Retina (tissue), 1 donor: ENCODE measurements around the gene CXCL1.
"Not testable (repeated sequence)": the region's sequence is repeated elsewhere in the genome, so short reads cannot be mapped to it uniquely, and the experiment has no call there.

ENCODE experiments used
- DNase-seq: peaks from one replicate; pipeline ENCODE4 v3.0.0-alpha.2; 2016

CXCL1 gene

DNA sequence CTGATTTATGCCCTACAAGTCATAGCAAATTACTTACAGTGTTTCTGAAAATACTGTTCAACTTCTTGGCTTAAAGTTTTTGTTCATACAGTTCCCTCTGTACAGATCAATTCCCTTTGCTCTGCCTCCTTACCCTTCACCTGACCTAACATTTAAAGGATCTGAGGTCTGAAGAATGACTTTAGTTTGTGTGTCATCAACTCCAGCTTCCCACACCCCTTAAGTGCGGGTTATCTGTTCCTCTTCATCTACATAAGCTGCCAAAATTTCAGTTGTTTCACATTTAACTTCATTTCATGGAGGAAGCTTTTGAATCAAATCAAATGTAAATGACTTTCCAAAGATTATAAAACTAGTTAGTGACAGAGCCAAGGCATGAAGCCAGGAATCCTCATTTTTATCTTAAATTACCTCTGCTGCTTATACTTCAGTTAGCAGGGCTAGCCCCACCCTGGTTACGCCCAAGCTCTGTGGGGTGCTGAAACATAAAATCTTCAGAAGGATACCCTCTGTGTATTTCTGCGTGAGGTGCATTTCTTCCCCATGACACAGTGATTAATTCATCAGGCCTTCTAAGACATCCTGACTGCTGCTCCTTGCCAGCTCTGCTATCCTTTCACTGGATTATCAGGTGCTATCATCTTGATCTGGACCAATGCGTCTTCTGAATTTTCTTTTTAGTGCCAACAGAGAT is 16.5 kb downstream of the CXCL1 start:
- no peak for DNase-seq

DNA sequence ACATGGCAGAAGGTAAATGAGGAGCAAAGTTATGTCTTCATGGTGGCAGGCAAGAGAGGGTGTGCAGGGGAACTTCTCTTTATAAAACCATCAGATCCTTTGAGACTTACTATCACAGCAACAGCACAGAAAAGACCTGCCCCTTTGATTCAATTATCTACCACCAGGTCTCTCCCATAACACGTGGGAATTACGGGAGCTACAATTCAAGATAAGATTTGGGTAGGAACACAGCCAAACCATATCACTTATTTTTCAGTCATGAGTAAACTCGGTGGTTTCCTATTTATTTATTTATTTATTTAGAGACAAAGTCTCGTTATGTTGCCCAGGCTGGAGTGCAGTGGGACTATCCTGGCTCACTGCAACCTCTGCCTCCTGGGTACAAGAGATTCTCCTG is 22.1 kb downstream of the CXCL1 start:
- DNase-seq = no peak

DNA sequence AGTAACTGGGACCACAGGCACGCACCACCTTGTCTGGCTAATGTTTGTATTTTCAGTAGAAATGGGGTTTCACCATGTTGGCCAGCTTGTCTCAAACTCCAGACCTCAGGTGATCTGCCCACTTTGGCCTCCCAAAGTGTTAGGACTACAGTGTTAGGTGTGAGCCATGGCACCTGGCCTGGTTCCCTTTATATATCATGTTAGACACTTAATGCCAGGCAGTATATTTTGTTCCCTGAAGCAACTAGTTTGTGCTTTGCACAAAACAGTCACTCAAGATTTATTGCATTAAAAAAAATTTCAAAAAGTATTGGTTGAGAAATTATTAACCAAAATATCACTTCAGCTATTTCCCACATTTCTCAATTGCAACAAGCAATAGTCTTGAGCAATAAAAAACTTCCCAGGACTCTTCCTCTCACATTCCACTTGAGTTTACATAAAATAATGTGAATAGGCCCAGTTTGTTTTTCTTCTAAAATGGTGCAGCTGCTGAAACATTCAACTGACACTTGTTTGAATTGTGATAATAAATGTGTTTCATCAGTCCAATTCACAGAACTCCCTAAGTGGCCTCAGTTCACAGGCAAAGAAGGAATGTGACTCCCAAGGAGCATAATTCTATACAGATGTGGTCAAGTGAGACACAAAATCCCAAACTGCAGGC is 22.7 kb downstream of the CXCL1 start:
- DNase-seq = no peak

DNA sequence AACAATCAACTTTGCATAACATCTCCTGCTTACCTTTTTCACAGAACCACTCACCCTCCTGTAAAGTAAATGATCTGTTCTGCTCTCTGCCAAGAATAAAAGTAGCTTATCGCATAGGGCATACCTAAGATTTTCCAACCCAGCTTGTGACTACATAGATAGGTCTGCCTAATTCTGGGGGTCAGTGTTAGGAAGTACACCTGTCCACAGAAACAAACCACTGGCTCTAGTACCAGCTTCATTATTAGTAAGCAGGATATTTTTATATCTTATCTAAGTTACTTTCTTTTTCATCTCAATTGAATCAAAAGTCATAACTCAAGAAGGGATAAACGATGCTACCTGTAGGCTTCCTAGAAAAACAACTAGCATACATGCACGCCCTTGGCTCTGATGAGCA is 23.8 kb downstream of the CXCL1 start:
- DNase-seq = no peak

DNA sequence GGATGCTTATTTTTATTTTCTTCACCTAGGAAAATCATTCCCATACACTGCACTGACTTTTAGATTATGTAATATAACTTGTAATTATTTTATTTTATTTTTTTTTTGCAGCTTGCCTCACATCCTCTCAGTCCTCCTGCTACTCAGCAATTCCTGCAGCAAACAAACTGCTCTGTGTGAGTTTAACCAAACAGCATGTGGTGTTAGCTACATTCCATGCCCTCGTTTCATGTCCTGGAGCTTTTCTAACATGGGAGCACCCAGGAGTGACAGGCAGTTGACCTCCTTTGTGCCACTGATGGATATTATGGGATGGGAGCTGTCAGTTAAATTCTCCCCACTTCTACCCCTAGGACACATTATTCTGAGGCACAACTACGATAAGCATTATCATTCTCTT is 24.8 kb downstream of the CXCL1 start:
- DNase-seq = no peak

DNA sequence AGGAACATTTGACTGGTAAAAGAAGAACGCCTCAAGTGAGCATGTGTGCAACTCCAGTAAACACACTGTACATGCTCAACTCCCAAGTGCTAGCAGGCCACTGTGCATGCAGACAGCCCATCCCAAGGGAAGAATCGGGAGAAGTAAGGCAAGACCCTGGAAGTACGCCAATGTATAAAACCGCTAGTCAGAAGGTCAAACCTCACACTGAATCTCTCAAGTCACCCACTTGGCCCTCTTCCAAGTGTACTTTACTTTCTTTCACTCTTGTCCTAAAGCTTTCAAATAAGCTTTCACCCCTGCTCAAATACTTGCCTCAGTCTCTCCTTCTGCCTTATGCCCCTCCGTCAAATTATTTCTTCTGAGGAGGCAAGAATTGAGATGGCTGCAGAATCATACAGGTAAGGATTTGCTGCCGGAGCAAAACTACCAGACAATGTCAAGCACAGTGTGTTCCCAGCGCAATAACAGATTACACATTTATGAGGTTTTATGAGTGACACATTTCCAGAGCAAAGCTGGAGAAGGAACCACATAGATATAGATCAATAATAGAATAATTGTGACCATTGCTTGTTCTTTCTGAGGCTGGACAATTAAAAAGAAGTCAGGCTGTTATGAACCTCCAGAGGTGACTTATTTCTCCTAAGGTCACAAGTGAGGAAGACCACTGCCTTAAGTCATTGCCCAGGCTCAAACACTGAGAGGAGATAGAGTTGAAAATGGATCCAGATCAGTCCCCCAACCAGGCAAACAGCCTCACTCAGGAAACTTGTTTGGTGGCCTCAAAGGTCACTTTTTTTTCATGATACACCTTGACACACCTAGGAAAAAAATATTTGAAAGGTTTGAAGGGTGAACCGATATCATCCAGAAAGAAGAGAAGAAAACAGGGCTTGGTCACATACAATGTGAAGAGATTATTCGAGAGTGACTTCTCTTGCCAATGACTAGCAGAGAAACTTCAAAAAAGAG is 26.3 kb downstream of the CXCL1 start:
- no peak for DNase-seq

DNA sequence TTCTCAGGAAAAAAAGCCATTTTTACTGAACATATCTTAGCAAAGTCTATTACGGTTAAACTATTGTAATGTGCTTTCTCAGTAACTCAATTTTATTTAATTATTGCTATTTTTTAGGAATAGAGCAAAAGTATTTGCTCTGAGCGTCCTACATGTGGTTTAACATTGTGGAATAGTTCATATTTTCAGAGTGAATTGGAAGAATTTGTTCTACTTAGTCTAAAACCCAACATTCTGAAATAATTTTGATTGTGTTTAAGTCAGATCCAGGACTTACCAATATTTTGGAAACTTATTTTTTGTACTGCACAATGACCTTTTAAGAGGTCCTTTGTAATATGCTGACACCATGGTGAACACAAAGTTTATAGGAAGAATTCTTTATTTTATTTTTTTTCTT is 27.2 kb downstream of the CXCL1 start:
- no peak for DNase-seq

DNA sequence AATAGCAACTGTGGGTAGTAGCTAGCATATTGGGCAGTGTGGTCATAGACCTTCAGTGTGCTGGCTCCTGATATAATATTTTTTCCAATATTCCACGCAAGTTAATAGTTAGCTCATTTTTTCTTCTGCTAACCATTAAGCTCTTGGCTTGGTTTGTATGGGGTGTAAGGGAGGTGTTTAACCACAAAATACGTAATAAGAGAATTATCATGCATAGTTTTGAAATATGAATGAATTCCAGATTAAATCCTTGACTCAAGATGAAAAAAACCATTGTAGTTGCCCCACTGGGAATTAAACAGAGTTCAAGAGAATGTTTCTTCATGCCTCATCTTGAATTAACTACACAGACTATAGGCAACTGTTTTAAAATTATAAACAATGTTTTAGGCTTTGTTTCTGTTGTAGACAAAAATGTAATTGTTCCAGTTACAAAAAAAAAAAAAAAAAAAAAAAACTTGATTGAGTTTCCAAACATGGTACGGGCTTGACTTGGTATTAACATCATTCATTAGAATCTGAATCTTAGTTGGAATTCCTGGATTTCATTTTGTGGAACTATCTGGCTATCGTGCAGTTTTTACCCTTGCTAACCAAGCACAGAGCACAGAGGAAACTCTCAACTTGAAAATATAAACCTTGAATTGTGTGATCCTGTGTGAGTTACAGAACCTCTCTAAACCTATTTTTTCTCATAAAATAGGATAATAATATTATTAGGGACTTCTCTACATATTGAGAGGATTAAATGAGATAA is 28.4 kb downstream of the CXCL1 start:
- DNase-seq = no peak

DNA sequence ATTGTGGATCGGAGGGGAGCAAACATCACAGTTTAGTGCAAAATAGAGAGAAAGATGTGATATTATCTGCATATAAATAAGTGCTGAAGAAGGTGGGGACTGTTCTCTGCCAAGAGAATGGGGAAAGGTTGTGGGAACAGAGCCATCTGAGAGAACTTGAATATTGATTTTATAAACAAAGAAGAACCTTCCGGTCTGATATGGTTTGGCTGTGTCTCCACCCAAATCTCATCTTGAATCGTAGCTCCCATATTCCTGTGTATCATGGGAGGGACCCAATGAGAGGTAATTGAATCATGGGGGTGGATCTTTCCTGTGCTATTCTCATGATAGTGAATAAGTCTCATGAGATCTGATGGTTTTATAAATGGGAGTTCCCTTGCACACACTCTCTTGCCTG is 30.1 kb downstream of the CXCL1 start:
- DNase-seq = not testable (repeated sequence)

DNA sequence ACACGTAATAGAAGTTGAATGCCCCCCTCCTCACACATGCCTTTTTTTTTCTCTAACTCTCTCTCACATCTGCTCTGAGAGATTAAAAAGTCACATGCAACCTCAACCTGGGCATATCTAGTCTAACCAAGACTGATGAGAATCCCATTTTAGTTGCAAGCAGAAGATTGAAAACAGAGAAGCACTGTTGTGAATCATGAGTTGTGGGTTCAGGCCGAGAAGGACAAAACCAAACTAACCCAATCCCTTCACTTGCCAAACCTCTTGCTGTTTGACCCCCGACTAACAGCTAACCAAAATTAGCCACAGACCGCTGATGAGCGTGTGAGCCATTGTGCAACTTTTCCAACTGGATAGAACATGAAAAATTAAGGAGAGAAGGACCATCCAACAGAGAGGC is 31.8 kb downstream of the CXCL1 start:
- no peak for DNase-seq

DNA sequence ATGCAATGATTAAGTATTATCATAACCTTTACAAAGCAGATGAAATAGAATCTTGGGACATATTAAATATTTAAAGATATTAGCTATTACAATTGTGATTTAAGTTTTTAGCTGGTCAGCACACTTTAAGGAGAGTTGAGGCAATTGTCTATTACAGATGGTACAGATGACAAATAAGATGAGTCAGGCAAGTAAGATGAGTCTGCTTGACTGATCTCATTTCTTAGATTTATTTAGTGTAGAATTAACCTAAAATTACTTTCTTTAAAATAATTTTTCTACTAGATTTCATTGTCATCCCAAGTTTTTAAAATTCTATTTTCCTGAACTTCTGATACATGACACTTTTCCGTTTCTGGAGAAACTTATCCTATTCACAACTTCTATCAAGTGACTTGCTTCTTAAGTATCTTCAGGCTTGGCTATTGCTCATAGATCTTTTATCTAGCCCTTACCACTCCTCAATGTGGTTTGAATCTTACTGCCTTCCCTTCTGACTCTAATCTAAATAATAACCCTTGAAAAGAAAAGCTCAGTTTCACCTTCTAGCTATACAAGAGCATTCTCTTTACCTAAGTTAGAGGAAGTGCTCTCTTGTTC is 32.9 kb downstream of the CXCL1 start:
- no peak for DNase-seq

DNA sequence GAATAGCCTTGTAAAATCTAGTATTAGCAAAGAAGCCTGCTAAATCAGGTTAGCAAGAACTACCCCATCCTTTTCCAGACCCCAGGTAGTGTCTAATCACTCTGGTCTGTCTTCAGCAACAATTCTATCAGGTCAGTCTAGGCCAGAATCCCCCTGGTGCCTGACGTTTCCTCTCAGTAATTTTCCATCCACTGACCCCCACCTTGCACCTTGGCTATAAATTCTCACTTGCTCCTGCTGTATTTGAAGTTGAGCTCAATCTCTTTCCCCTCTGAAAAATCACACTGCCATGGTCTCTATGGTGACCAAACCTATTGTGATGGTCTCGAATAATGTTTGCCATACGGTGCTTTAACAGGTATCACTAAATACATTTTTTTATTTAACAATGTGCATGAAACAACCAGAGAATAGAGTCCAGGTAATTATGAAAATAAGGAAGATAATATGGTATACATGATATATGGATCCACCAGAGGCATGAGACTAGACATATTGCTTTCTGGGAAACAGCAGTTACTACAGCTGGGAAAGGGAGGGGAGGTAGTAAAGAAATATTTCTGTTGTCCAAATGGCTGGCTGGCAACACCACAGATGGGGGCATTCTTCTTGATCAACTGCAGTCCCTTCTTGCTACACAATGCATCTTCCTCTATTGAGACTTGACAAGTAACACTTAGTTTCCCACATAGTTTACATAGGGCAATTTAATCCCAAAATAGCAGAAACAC is 33.8 kb downstream of the CXCL1 start:
- no peak for DNase-seq

DNA sequence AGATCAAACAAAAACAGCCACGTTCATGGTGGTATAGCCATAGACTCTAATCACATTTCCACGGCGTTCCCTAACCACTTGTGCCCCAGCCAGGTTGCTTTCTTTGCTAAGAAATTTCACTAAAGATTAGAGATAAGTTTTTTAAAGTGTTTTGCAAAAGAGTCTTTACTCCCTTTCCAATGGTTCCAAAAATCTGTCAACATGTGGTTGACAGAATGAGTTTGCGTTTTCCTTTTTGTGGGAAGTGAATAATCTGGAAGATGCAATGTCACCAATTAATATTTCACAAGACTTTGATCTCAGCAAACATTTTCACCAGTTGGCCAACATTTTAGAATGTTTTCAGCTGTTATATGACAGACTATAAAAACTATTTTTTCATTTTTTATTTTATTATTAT is 35.3 kb downstream of the CXCL1 start:
- no peak for DNase-seq

DNA sequence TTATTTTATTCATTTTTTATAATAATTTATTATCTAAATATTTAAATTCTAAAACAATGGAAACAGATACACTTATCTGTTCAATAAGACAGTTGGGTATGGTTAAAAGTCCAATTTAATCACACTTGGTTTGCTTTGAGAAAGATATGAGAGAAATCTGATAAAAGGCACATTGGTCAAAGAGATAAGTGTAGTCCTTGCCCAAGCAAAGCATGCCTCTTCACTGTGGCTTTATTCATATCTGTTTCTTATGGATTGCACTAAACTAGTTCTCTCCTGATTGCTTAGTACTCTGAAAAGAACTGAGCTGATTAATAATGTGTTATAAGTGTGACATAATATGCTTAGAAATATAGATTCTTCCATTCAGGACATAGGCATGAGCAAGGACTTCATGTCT is 39.8 kb downstream of the CXCL1 start:
- no peak for DNase-seq

DNA sequence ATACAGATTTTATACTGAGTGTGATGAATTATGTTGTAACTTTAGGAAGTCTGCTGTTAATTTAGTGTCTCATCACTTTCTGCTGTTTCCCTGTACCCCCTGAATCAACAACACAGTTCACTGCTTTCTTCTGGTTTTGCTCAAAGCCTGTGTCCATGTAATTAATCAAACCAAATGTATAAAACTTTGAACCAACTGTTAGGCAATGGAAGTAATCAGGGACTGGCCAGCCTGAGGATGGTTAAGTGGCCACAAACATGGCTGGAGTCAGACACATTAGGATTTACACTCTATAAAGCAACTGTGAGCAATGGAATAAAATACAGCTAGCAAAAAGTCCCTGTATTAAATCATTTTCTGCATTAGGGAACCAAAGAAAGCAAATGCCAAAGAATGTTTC is 42.6 kb downstream of the CXCL1 start:
- DNase-seq = no peak

DNA sequence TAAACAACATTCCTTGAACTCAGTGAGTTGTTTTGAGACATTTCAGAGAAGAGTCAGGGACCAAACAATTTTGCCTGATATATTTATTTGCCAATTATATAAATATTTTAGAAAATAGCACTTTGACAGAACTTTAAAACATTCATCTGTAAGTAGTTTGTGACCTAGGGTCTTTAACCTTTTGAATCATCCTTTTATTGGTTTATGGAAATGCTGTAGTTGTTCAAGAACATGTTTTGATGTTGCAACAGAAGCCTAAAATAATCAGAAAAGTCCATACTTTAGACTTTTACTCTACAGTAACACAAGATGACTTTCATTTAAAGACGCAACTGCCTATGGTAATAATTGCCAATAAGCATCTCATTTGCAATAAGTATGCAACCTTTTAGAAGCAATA is 43.0 kb downstream of the CXCL1 start:
- no peak for DNase-seq

DNA sequence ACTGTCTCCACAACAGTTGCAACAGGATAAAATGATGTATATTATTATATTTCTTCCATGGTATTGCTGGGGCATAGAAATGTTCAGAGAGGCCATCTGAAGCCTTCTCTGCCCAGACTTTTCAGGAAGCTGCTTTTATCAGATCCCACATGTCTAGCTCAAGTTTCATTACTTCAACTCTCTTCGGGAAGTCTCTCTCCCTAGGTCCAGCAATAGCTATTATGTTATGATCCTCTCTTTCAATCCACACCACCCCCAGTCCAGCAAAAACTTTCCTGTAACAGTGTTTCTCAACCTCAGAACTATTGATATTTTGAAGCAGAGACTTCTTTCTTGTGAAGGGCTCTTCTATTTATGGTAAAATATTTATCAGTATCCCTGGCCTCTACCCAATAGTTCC is 44.9 kb downstream of the CXCL1 start:
- no peak for DNase-seq

DNA sequence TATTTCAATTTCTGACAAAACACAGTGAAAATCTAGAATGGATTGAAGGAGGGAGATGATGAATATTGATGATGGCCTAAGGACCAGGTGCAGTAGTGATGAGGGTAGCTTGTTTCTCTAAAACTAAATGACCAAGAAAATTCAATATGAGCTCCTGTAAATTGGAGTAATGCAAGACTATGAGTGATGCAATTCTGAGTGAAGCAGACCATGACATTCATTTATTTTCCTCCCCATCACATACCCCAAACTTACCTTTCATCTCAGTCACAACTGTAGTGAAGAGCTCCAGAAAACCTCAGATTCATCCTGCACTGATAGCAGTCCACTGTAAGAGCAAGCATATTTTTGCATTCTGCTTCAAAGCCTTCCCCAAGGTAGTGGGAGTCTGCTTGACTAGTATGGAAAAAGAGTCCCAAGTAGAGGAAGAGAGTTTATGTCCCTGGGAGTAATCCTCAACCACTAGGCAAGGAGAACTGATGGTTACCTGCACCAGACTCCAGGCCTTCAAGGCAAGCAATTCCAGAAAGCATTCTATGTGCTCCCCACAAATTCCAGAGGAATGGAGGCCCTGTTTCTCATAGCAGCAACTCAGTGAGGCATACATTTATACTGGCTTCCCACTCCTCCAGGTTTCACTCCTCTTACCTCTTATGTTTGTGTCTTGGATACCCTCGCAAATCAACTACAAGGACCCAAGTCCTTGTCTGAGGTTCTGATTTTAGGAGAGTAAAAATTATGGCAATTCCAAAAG is 47.2 kb downstream of the CXCL1 start:
- DNase-seq = no peak

DNA sequence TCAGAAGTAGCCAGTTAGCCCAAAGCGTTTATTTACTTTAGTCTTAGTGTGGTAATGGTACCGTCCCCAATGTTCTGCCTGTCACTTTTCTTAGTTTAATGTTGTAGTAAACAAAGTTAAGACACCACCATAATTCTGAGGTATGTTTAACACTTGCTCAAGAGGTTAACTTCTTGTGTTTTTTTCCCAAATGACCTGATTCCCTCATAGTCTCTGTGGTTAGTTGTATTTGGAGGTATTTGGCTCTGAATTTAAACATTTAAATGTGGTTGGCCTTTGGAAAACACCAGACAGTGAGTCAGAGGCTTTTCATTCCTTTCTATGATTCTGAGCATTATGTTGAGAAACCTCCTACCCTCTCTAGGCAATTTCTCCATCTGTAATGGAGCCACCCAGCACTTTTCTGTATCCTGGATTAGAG is 47.9 kb downstream of the CXCL1 start:
- DNase-seq = no peak

DNA sequence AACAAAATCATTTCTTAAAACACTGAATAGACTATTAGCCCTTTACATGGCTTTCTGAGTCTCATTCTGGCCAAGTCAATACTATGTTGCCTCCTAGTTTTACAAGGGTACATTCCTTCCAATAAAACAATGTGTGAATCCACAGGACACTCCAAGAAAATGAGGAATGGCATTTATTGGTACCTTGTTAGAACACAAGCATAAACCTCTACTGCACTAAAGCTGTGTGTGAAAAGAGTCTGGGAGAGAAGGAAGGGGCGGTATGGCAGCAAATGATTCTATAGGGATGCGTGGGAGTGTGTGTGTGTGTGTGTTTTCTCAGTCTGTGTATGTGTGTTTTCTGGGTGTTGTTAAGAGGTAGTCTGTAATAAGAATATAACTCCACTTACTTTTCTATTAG is 48.9 kb downstream of the CXCL1 start:
- no peak for DNase-seq

DNA sequence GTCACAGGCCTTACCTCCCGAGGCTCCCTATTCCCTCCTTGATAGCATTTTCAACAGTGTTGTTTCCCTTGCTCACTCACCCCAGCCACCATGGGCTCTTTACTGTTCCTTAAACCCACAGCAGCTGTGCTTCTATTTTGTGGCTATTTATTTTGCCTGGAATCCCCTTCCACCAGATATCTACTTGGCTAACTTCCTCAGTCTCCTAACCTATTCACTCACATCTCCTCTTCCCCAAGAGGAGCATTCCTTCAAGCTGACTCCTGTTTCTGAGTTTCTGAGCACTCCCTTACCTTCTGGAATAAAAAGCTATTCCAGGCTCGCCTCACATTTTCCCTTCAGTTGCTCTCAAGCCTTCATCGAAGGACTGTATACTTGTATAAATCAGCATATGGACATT is 50.5 kb downstream of the CXCL1 start:
- DNase-seq = no peak
